Keratinocyte (primary cell): Measurements from ENCODE around the gene TAF1B. TPM values are rescaled to one million over a fixed set of nuclear protein-coding genes. Genes with fewer than 3 reads are reported as not detected.
"Not testable (repeated sequence)": the region's sequence is repeated elsewhere in the genome, so short reads cannot be mapped to it uniquely, and the experiment has no call there.

Experiments
- DNase-seq: peaks from one replicate; pipeline ENCODE4 v3.0.0-alpha.2; 2011; ENCODE audit warnings: low read depth, missing footprints, low spot score
- FAIRE-seq: peaks from 2 replicates; lab custom pipeline; 2011; peaks lifted over from hg19 to GRCh38; lab: Jason Lieb, UNC
- H2AFZ ChIP-seq: 2 replicates; pipeline ENCODE4 v1.6.0; 2012; ENCODE audit warnings: low read length, control low read depth, inconsistent platforms; ENCODE audit not compliant: control insufficient read depth
- H3K27ac ChIP-seq: 2 replicates; pipeline ENCODE4 v1.5.1; 2011; ENCODE audit warnings: low read length; ENCODE audit not compliant: control insufficient read depth, insufficient read depth
- H3K27me3 ChIP-seq: 3 replicates; pipeline ENCODE4 v1.6.0; 2011; ENCODE audit warnings: low read length; ENCODE audit not compliant: control insufficient read depth, insufficient read depth; ENCODE audit errors: extremely low read depth
- H3K36me3 ChIP-seq, 2 experiments: 2 replicates in 1 of 2; 3 replicates in 1 of 2; pipeline ENCODE4 v1.5.1; 2011; ENCODE audit warnings: low read length in 2 of 2, mild to moderate bottlenecking in 1 of 2; ENCODE audit not compliant: control insufficient read depth in 2 of 2, insufficient read depth in 2 of 2; ENCODE audit errors: extremely low read depth in 1 of 2
- H3K4me1 ChIP-seq: 3 replicates; pipeline ENCODE4 v1.5.1; 2011; ENCODE audit warnings: low read length; ENCODE audit not compliant: control insufficient read depth, insufficient read depth; ENCODE audit errors: extremely low read depth
- H3K4me2 ChIP-seq: 3 replicates; pipeline ENCODE4 v1.6.0; 2011; ENCODE audit warnings: low read depth, low read length; ENCODE audit not compliant: control insufficient read depth, insufficient read depth; ENCODE audit errors: extremely low read depth
- H3K4me3 ChIP-seq, 3 experiments: fragments of 200-600 bp in 1 of 3; sonication (generic) in 1 of 3; 2 replicates in 2 of 3; 3 replicates in 1 of 3; pipeline ENCODE4 v1.5.1; 2011 to 2016; ENCODE audit warnings: low read length in 3 of 3, mild to moderate bottlenecking in 3 of 3, control low read depth in 2 of 3, inconsistent platforms in 1 of 3, low read depth in 1 of 3, mixed read lengths in 1 of 3, mixed run types in 1 of 3, moderate library complexity in 1 of 3; ENCODE audit not compliant: control insufficient read depth in 2 of 3, insufficient read depth in 2 of 3; ENCODE audit errors: extremely low read depth in 1 of 3
- H3K79me2 ChIP-seq: 2 replicates; pipeline ENCODE4 v1.6.0; 2012; ENCODE audit warnings: low read length; ENCODE audit not compliant: control insufficient read depth, insufficient read depth
- H3K9ac ChIP-seq: 3 replicates; pipeline ENCODE4 v1.6.0; 2011; ENCODE audit warnings: low read length; ENCODE audit not compliant: control insufficient read depth, insufficient read depth; ENCODE audit errors: extremely low read depth
- H3K9me1 ChIP-seq: 3 replicates; pipeline ENCODE4 v1.6.0; 2011; ENCODE audit warnings: low read length; ENCODE audit not compliant: control insufficient read depth, insufficient read depth; ENCODE audit errors: extremely low read depth
- H3K9me3 ChIP-seq: 2 replicates; pipeline ENCODE4 v1.5.1; 2012; ENCODE audit warnings: low read depth, low read length; ENCODE audit not compliant: control insufficient read depth
- H4K20me1 ChIP-seq: 3 replicates; pipeline ENCODE4 v1.6.0; 2011; ENCODE audit warnings: low read length; ENCODE audit not compliant: control insufficient read depth, insufficient read depth; ENCODE audit errors: extremely low read depth
- EZH2 ChIP-seq: IDR thresholded peaks from one replicate; pipeline ENCODE4 v1.6.1; 2012; ENCODE audit warnings: inconsistent platforms, mild to moderate bottlenecking, low read length, moderate library complexity
- dilution Hi-C: fragments of 300-500 bp; cut with MboI; formaldehyde crosslinking; loops from one replicate; pipeline ENCODE4 v1.7.0; 2020; ENCODE audit warnings: low sequenced_read_pairs; ENCODE audit not compliant: extremely low pct_ligation_motif_present
- polyA plus RNA-seq, 5 experiments: library from polyadenylated mRNA; depleted of rRNA in 3 of 5; stranded (reverse) in 3 of 5; stranded (forward) in 1 of 5; unstranded in 1 of 5; fragments of >200 nt; gene quantifications; 1 replicate in 1 of 5; 2 replicates in 3 of 5; 3 replicates in 1 of 5; pipeline versions ENCODE4 v1.2.1 to v1.2.3, GENCODE V29; 2011 to 2012; ENCODE audit warnings: missing spikeins in 2 of 5, low read depth in 1 of 5, low replicate concordance in 1 of 5
- TF ChIP-seq, protein P1 (sequence below), 3 experiments: IDR thresholded peaks in 1 of 3; conservative IDR thresholded peaks in 1 of 3; optimal IDR thresholded peaks in 1 of 3; 2 replicates in 2 of 3; 3 replicates in 1 of 3; pipeline versions ENCODE3 to v1.5.1; 2011; ENCODE audit warnings: low read length in 3 of 3, mild to moderate bottlenecking in 3 of 3, moderate library complexity in 2 of 3, control low read depth in 1 of 3, inconsistent platforms in 1 of 3; ENCODE audit not compliant: insufficient read depth in 2 of 3; ENCODE audit errors: extremely low read depth in 1 of 3

Gene TAF1B
- polyA plus RNA-seq, 1 donor (not counting 4 experiments of a cell fraction or from before 2014, with no cell fraction given): 16.5 TPM

DNA sequence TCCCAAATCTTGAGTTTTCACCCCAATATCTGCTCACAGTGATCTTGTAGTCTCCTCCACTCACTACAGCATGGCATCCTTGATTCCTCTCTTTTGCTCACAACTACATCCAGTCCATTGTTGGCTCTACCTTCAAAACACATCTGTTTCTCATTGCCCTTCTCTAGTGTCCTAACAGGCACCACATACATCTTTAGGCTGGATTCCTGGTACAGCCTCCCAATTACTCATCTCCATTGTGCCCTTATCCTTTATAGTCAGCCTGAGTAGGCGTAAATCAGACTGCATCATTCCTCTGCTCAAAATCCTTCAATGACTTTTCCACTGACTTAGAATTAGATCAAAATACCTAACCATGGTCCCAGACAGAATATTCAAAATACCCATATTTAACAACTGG, 10.7 kb upstream of the TAF1B start:
- DNase-seq (no peak), FAIRE-seq (peak; percentile 64)
- Histone ChIP-seq H3K36me3 (no peaks in the 10 kb centered on the region), H3K4me1 (peaks cover 40% of the 10 kb centered on the region), H3K4me3 (no peak overlapping the region), H3K9ac (no peak overlapping the region), H3K9me1 (no peaks in the 10 kb centered on the region), H3K9me3 (no peaks in the 10 kb centered on the region), H3K4me2 (no peak overlapping the region), H3K79me2 (no peaks in the 10 kb centered on the region), H4K20me1 (no peaks in the 10 kb centered on the region), H3K27me3 (no peaks in the 10 kb centered on the region), H2AFZ (no peak overlapping the region), H3K27ac (no peak overlapping the region)
- dilution Hi-C loops: no loop called here
- TF ChIP-seq, protein P1, sequence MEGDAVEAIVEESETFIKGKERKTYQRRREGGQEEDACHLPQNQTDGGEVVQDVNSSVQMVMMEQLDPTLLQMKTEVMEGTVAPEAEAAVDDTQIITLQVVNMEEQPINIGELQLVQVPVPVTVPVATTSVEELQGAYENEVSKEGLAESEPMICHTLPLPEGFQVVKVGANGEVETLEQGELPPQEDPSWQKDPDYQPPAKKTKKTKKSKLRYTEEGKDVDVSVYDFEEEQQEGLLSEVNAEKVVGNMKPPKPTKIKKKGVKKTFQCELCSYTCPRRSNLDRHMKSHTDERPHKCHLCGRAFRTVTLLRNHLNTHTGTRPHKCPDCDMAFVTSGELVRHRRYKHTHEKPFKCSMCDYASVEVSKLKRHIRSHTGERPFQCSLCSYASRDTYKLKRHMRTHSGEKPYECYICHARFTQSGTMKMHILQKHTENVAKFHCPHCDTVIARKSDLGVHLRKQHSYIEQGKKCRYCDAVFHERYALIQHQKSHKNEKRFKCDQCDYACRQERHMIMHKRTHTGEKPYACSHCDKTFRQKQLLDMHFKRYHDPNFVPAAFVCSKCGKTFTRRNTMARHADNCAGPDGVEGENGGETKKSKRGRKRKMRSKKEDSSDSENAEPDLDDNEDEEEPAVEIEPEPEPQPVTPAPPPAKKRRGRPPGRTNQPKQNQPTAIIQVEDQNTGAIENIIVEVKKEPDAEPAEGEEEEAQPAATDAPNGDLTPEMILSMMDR (optimal IDR thresholded peaks at IDR 0.05 in 1 of 3, IDR thresholded peaks at IDR 0.05 in 1 of 3, conservative IDR thresholded peaks at IDR 0.05 in 1 of 3; ENCODE audit: extremely low read depth in 1 of 3, insufficient read depth in 2 of 3, low read length in 3 of 3): no peak
- no peak for TF ChIP-seq EZH2

DNA sequence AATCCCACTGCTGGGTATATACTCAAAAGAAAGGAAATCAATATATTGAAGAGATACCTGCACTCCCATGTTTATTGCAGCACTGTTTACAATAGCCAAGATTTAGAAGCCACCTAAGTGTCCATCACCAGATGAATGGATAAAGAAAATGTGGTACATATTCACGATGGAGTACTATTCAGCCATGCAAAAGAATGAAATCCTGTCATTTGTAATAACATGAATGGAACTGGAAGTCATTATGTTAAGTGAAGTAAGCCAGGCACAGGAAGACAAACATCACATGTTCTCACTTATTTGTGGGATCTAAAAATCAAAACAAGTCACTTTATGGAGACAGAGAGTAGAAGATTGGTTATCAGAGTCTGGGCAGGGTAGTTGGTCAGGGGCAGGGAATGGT, 8.2 kb upstream of the TAF1B start:
- H3K27me3 ChIP-seq, H4K20me1 ChIP-seq, H3K4me2 ChIP-seq, H3K9me1 ChIP-seq, H3K79me2 ChIP-seq, FAIRE-seq, H3K9ac ChIP-seq, H3K9me3 ChIP-seq, H3K36me3 ChIP-seq, DNase-seq, H2AFZ ChIP-seq, H3K27ac ChIP-seq, dilution Hi-C loops, H3K4me3 ChIP-seq: not testable (repeated sequence)
- H3K4me1 ChIP-seq: peaks cover 30% of the 10 kb centered on the region

DNA sequence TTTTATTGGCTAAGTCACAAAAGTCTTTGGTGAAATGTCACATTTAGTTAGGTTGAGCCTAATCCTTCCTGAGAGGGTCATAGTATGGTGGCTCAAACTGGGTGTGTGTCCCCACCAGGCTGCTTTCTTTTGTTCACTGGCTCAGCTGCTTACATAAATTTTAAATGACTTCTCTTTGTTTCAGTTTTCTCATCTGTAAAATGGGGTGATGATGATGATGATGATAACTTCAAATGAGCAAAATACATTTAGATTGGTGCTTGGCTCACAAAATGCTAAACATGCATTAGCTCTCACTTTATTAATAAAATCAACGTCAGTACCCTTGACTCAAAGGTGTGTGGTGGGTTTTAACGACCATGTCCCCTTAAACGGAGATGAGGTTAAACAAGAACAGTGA, 7.2 kb upstream of the TAF1B start:
- Histone ChIP-seq H4K20me1 (no peaks in the 10 kb centered on the region), H3K9ac (no peak overlapping the region), H3K79me2 (no peaks in the 10 kb centered on the region), H3K4me3 (no peak overlapping the region), H3K4me1 (peaks cover 23% of the 10 kb centered on the region), H3K9me3 (no peaks in the 10 kb centered on the region), H3K27ac (no peak overlapping the region), H3K27me3 (no peaks in the 10 kb centered on the region), H2AFZ (no peak overlapping the region), H3K4me2 (no peak overlapping the region), H3K9me1 (no peaks in the 10 kb centered on the region), H3K36me3 (no peaks in the 10 kb centered on the region)
- DNase-seq (no peak), FAIRE-seq (no peak)
- dilution Hi-C loops: no loop called here
- TF ChIP-seq EZH2: no peak
- TF ChIP-seq, protein P1 (optimal IDR thresholded peaks at IDR 0.05 in 1 of 3, IDR thresholded peaks at IDR 0.05 in 1 of 3, conservative IDR thresholded peaks at IDR 0.05 in 1 of 3; ENCODE audit: extremely low read depth in 1 of 3, insufficient read depth in 2 of 3, low read length in 3 of 3): no peak
